Suprapubic skin (tissue), 4 donors: ENCODE measurements around the gene LLGL1. TPM values are rescaled to one million over a fixed set of nuclear protein-coding genes. Genes with fewer than 3 reads are reported as not detected.
A peak's percentile ranks its signal among the peaks of the same experiment; 100 is the strongest.

ENCODE experiments used
- DNase-seq, 2 donors: peaks; one replicate each; pipeline ENCODE4 v3.0.0-alpha.2; 2019; ENCODE audit warnings: low spot score in 2 of 2
- H3K27ac ChIP-seq: fragments of 200-600 bp; sonication (generic); one replicate; pipeline ENCODE4 v1.5.1; 2019
- H3K27me3 ChIP-seq: fragments of 200-600 bp; sonication (generic); one replicate; pipeline ENCODE4 v1.5.1; 2019
- H3K36me3 ChIP-seq: fragments of 200-600 bp; sonication (generic); one replicate; pipeline ENCODE4 v1.5.1; 2019
- H3K4me1 ChIP-seq: fragments of 200-600 bp; sonication (generic); one replicate; pipeline ENCODE4 v1.5.1; 2019
- H3K4me3 ChIP-seq: fragments of 200-600 bp; sonication (generic); one replicate; pipeline ENCODE4 v1.5.1; 2019; ENCODE audit warnings: mild to moderate bottlenecking
- H3K9me3 ChIP-seq: fragments of 200-600 bp; sonication (generic); one replicate; pipeline ENCODE4 v1.5.1; 2019
- EP300 ChIP-seq: sonication (generic); formaldehyde crosslinking; IDR thresholded peaks from one replicate; pipeline ENCODE4 v1.6.1; 2017; ENCODE audit warnings: antibody characterized with exemption
- POLR2A ChIP-seq, 2 donors: fragments of 450-650 bp; IDR thresholded peaks; one replicate each; pipeline ENCODE4 v1.6.1; 2017; ENCODE audit warnings: antibody characterized with exemption in 2 of 2, mild to moderate bottlenecking in 2 of 2, moderate library complexity in 2 of 2
- POLR2AphosphoS5 ChIP-seq, 3 donors: sonication (generic); formaldehyde crosslinking; IDR thresholded peaks; one replicate each; pipeline ENCODE4 v1.6.1; 2017; ENCODE audit warnings: antibody characterized with exemption in 3 of 3
- WGBS: methylation state at CpG from one replicate; pipeline ENCODE4 v1.1.5; 2018; 5-methylcytosine and 5-hydroxymethylcytosine counted together
- total RNA-seq, 4 donors: library from RNA; depleted of rRNA; stranded (reverse); fragments of >200 nt; gene quantifications; one replicate each; pipeline ENCODE4 v1.1.0, GENCODE V29; 2016
- TF ChIP-seq, protein P1 (sequence below), 2 donors: fragments of 200-600 bp in 1 of 2; fragments of 450-650 bp in 1 of 2; sonication (generic) in 1 of 2; IDR thresholded peaks; one replicate each; pipeline ENCODE4 v1.5.1; 2016 to 2019; ENCODE audit warnings: antibody characterized with exemption in 2 of 2, mild to moderate bottlenecking in 1 of 2, moderate library complexity in 1 of 2

The LLGL1 gene
- total RNA-seq, 4 donors from 2014 or later, result 27.7 to 37.1 (median 32.8) TPM

DNA sequence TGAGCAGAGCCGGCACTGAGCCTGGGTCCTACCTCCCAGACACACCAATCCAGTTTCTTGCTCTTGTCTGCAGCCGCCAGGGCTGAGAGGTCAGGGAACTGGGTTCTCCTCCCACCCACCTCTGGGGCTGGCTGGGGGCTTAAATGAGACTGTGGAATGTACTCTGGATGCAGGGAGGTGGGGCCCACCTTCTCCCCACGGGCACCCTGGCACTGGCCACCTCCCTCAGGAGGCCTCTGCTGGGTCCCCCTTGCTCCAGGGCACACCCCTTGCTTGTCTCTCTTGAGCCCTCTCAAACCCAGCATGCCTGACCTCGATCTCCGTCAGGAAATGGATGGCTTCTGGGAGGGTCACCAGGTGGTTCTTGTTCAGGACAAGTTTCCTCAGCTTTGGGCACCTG lies 26.7 kb downstream of the LLGL1 start:
- H3K4me1 ChIP-seq, result peaks cover 37% of the 10 kb centered on the region
- TF ChIP-seq EP300, result no peak
- TF ChIP-seq POLR2A (IDR thresholded peaks at IDR 0.05), result no peak
- TF ChIP-seq, protein P1, sequence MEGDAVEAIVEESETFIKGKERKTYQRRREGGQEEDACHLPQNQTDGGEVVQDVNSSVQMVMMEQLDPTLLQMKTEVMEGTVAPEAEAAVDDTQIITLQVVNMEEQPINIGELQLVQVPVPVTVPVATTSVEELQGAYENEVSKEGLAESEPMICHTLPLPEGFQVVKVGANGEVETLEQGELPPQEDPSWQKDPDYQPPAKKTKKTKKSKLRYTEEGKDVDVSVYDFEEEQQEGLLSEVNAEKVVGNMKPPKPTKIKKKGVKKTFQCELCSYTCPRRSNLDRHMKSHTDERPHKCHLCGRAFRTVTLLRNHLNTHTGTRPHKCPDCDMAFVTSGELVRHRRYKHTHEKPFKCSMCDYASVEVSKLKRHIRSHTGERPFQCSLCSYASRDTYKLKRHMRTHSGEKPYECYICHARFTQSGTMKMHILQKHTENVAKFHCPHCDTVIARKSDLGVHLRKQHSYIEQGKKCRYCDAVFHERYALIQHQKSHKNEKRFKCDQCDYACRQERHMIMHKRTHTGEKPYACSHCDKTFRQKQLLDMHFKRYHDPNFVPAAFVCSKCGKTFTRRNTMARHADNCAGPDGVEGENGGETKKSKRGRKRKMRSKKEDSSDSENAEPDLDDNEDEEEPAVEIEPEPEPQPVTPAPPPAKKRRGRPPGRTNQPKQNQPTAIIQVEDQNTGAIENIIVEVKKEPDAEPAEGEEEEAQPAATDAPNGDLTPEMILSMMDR (IDR thresholded peaks at IDR 0.05), result no peak
- TF ChIP-seq POLR2AphosphoS5 (IDR thresholded peaks at IDR 0.05), result no peak
- H3K27ac ChIP-seq, result no peak overlapping the region
- 83% methylated on average over 4 of the region's 5 CpGs for WGBS
- no peak overlapping the region for H3K4me3 ChIP-seq
- no peaks in the 10 kb centered on the region for H3K9me3 ChIP-seq
- DNase-seq, result peak in 1 of 2 donors; percentile 56
- no peaks in the 10 kb centered on the region for H3K27me3 ChIP-seq
- H3K36me3 ChIP-seq, result peaks cover 80% of the 10 kb centered on the region

DNA sequence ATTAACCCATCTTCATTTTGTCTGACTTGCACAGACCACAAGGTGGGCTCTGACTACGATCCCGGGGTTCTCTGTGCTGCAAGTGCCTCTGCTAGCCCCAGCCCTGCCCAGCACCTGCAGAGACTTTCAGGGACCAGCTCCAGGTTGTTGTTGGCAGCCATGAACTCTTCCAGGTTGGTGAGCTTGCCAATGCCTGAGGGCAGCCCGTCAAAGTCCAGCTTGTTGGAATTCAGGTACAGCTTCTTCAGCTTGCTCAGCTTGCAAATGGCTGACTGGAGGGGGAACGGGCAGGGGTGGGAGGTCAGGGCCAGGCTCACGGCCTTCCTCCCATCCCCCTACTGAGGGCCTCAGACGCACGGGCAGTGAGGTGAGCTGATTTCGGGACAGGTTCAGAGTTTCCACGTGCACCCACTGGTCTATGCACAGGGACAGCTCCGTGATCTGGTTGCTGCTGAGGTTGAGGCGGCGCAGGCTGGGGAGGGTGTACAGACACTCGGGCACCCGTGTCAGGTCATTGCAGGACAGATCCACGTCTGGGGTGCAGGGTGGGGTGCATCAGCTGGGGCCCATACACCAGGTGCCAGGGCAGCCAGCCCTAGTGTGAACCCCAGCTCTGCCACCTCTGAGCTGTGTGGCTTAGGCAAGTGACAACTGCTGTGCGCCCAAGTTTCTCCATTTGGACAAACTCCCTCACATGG lies 27.9 kb downstream of the LLGL1 start:
- DNase-seq, result peak in 1 of 2 donors; percentile 66
- H3K27ac ChIP-seq, result no peak overlapping the region
- no peaks in the 10 kb centered on the region for H3K27me3 ChIP-seq
- H3K9me3 ChIP-seq, result no peaks in the 10 kb centered on the region
- no peak overlapping the region for H3K4me3 ChIP-seq
- H3K36me3 ChIP-seq, result peaks cover 74% of the 10 kb centered on the region
- peaks cover 32% of the 10 kb centered on the region for H3K4me1 ChIP-seq
- no peak for TF ChIP-seq POLR2AphosphoS5 (IDR thresholded peaks at IDR 0.05)
- 81% methylated on average over 6 of the region's 16 CpGs for WGBS

DNA sequence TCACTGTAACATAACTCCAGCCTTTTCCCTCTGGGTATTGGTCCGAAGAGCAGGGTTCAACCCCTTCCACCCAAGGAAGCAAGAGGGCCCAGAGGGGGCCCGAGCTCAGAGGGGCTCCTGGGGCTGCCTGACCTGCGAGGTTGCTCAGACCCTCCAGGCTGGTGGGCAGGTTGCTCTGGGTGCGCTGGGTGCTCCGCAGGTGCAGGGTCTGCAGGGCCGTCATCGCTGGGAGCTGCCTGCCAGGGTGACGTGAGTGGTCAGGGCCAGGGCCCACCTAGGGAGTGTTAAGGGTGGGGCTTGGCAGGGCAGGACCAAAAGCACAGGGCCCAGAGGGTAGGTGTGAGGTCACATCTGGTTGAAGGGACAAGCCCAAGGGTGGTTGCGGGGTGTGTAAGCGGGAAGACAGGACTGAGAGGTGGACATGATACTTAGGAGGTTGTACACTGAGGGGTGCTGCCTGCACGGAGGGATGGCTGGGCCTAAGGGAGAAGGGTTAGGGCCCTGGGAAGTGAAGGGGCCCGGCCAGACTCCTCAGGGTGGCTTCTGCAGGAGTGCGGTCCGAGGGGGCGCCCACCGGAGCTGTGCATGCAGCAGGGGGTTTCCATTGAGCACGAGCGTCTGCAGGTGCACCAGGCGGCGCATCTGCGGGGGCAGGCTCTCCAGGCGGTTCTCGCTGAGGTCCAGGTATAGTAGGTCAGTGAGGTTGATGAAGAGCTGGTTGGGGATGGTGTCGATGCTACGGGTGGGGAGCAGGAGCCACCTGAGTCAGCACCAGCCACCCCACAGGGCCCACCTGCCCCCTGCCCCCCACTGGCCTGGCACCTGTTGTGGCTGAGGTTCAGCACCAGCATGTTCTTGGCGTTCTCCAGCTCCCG lies 28.7 kb downstream of the LLGL1 start:
- H3K27me3 ChIP-seq, result no peaks in the 10 kb centered on the region
- no peak for TF ChIP-seq EP300
- H3K4me3 ChIP-seq, result no peak overlapping the region
- WGBS, result 84% methylated on average over 18 of the region's 27 CpGs
- peaks cover 30% of the 10 kb centered on the region for H3K4me1 ChIP-seq
- H3K36me3 ChIP-seq, result peaks cover 66% of the 10 kb centered on the region
- H3K9me3 ChIP-seq, result no peaks in the 10 kb centered on the region
- peak in 1 of 2 donors; percentile 64 for DNase-seq
- no peak overlapping the region for H3K27ac ChIP-seq

DNA sequence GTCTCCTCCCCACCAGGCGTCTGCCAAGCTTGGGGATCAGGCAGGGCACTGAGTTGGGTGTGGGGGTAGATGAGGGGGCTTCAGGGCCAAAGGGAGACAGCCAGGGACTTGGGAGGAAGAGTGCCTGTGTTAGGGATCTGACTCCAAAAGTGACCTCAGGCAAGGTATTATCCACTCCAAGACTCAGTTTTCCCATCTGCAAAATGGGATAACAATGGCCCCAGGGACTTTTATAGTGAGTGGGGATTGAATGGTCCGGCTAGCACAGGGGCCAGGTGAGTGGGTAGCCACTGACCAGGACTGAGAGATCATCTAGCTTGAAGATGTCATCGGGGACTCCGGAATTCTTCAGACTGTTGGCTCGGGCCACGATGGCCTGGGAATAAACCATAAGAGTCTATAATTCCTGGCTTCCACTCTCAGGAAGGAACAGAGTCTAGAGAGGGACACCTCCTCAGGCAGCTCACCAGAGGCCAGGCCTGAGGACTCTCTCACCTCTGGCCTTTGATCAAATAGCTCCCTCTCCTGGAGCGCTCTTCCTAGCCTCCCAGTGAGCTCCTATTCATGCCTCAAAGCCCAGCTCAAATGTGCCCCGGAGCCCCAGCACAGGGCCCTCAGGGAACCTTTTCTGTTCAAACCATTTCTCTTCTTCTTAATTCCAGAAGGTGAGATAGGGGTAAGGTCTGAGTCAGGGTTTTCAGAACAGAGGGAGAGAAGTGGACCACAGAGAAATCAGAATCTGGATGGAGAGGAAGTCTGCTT lies 29.6 kb downstream of the LLGL1 start:
- WGBS, result 96% methylated on average over 8 of the region's 8 CpGs
- Histone ChIP-seq H3K36me3 (peaks cover 63% of the 10 kb centered on the region), H3K9me3 (no peaks in the 10 kb centered on the region), H3K4me1 (peaks cover 38% of the 10 kb centered on the region), H3K27ac (no peak overlapping the region), H3K27me3 (no peaks in the 10 kb centered on the region), H3K4me3 (no peak overlapping the region)
- DNase-seq, result no peak
- no peak for TF ChIP-seq EP300
- TF ChIP-seq, protein P1 (IDR thresholded peaks at IDR 0.05), result no peak
- no peak for TF ChIP-seq POLR2A (IDR thresholded peaks at IDR 0.05)
- no peak for TF ChIP-seq POLR2AphosphoS5 (IDR thresholded peaks at IDR 0.05)

DNA sequence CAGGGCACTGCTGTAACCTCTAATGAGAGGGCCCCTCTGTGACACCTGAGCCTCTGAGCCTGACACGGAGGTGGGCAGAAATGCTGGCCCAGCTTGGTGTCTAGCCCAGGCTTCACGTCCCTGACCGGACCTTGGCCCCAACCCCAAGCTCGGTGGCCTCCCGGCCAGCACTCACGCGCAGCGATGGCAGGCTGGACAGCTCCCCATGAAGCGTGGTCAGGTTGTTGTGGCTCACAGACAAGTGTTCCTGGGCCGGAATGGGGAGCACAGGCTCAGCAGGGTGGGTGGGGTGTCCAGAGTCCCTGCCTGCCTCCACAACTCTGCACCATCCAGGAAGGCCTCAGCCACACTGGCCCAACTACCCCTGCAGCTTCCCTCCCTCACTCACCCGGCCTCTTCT lies 30.9 kb downstream of the LLGL1 start:
- Histone ChIP-seq H3K27ac (no peak overlapping the region), H3K9me3 (no peaks in the 10 kb centered on the region), H3K27me3 (no peaks in the 10 kb centered on the region), H3K4me3 (peak overlapping the region; percentile 75), H3K36me3 (peaks cover 50% of the 10 kb centered on the region), H3K4me1 (peaks cover 35% of the 10 kb centered on the region)
- DNase-seq, result no peak
- WGBS, result 79% methylated on average over 2 of the region's 11 CpGs
- no peak for TF ChIP-seq EP300
- no peak for TF ChIP-seq POLR2AphosphoS5 (IDR thresholded peaks at IDR 0.05)
- TF ChIP-seq POLR2A (IDR thresholded peaks at IDR 0.05), result no peak
- TF ChIP-seq, protein P1 (IDR thresholded peaks at IDR 0.05), result no peak
